CD14-positive monocyte (primary cell): ENCODE results near the gene UCHL1. TPM values are rescaled to one million over a fixed set of nuclear protein-coding genes. Genes with fewer than 3 reads are reported as not detected.
A peak's percentile ranks its signal among the peaks of the same experiment; 100 is the strongest.

Source experiments
- DNase-seq, 3 donors: peaks; one replicate each; pipeline ENCODE4 v3.0.0-alpha.2; 2011 to 2022
- H2AFZ ChIP-seq: 2 replicates; pipeline ENCODE4 v1.6.0; 2012; ENCODE audit warnings: mild to moderate bottlenecking, low read depth, low read length, inconsistent platforms; ENCODE audit not compliant: insufficient read depth, poor library complexity, severe bottlenecking
- H3K27ac ChIP-seq, 2 donors: 1 replicate in 1 of 2; 2 replicates in 1 of 2; pipeline ENCODE4 v1.5.1; 2012 to 2013; ENCODE audit warnings: low read length in 2 of 2, control low read depth in 1 of 2, inconsistent platforms in 1 of 2, low read depth in 1 of 2, mild to moderate bottlenecking in 1 of 2
- H3K27me3 ChIP-seq, 2 donors: one replicate each; pipeline versions ENCODE4 v1.6.0 to v1.6.1; 2011 to 2013; ENCODE audit warnings: low read length in 2 of 2; ENCODE audit not compliant: control insufficient read depth in 2 of 2, insufficient read depth in 2 of 2
- H3K36me3 ChIP-seq, 2 donors: replicated peaks in 1 of 2; 1 replicate in 1 of 2; 2 replicates in 1 of 2; pipeline versions ENCODE4 v1.5.1 to v1.6.1; 2012 to 2013; ENCODE audit warnings: low read length in 2 of 2, control low read depth in 1 of 2, inconsistent platforms in 1 of 2, mild to moderate bottlenecking in 1 of 2; ENCODE audit not compliant: insufficient read depth in 2 of 2, control insufficient read depth in 1 of 2
- H3K4me1 ChIP-seq, 2 donors: 1 replicate in 1 of 2; 2 replicates in 1 of 2; pipeline versions ENCODE4 v1.5.1 to v1.6.1; 2012 to 2013; ENCODE audit warnings: low read length in 2 of 2, control low read depth in 1 of 2, inconsistent platforms in 1 of 2, mild to moderate bottlenecking in 1 of 2, moderate library complexity in 1 of 2; ENCODE audit not compliant: insufficient read depth in 2 of 2, control insufficient read depth in 1 of 2
- H3K4me2 ChIP-seq: replicated peaks from 2 replicates; pipeline ENCODE3; 2012; ENCODE audit warnings: low read length, moderate library complexity, mild to moderate bottlenecking; ENCODE audit not compliant: poor library complexity, severe bottlenecking; ENCODE audit errors: extremely low read depth
- H3K4me3 ChIP-seq, 3 experiments: fragments of 200-600 bp in 1 of 3; sonication (generic) in 1 of 3; replicated peaks in 1 of 3; 1 replicate in 2 of 3; 2 replicates in 1 of 3; pipeline ENCODE4 v1.5.1; 2011 to 2013; ENCODE audit warnings: low read length in 3 of 3, mild to moderate bottlenecking in 3 of 3, control low read depth in 2 of 3, low read depth in 2 of 3, inconsistent platforms in 1 of 3, moderate library complexity in 1 of 3
- H3K79me2 ChIP-seq: 2 replicates; pipeline ENCODE4 v1.6.0; 2012; ENCODE audit warnings: mild to moderate bottlenecking, control low read depth, inconsistent platforms, low read length, moderate library complexity; ENCODE audit not compliant: insufficient read depth
- H3K9ac ChIP-seq: 2 replicates; pipeline ENCODE4 v1.6.0; 2017; ENCODE audit warnings: low read length, mild to moderate bottlenecking; ENCODE audit not compliant: insufficient read depth, poor library complexity, severe bottlenecking
- H3K9me3 ChIP-seq, 2 donors: replicated peaks in 1 of 2; 1 replicate in 1 of 2; 2 replicates in 1 of 2; pipeline versions ENCODE4 v1.5.1 to v1.6.1; 2012 to 2013; ENCODE audit warnings: low read length in 2 of 2, control low read depth in 1 of 2; ENCODE audit not compliant: control insufficient read depth in 1 of 2, insufficient read depth in 1 of 2
- H4K20me1 ChIP-seq: 2 replicates; pipeline ENCODE4 v1.6.0; 2012; ENCODE audit warnings: mild to moderate bottlenecking, low read length, control low read depth, moderate library complexity; ENCODE audit not compliant: insufficient read depth
- H3K27ac Mint-ChIP-seq, 7 donors: one replicate each; pipeline ENCODE4 v1.8.0; 2020; ENCODE audit warnings: mild to moderate bottlenecking in 7 of 7, mixed read lengths in 7 of 7, moderate library complexity in 6 of 7, inconsistent platforms in 2 of 7
- H3K27me3 Mint-ChIP-seq, 3 donors: one replicate each; pipeline ENCODE4 v1.8.0; 2021 to 2022; ENCODE audit warnings: low read depth in 3 of 3, mild to moderate bottlenecking in 3 of 3, mixed read lengths in 3 of 3, moderate library complexity in 3 of 3, inconsistent platforms in 1 of 3
- H3K36me3 Mint-ChIP-seq, 2 donors: one replicate each; pipeline ENCODE4 v1.8.0; 2020; ENCODE audit warnings: mixed read lengths in 2 of 2, inconsistent platforms in 1 of 2, mild to moderate bottlenecking in 1 of 2
- H3K4me1 Mint-ChIP-seq: one replicate; pipeline ENCODE4 v1.8.0; 2020; ENCODE audit warnings: mild to moderate bottlenecking, mixed read lengths
- H3K4me3 Mint-ChIP-seq, 2 donors: one replicate each; pipeline ENCODE4 v1.8.0; 2020; ENCODE audit warnings: mild to moderate bottlenecking in 2 of 2, mixed read lengths in 2 of 2, moderate library complexity in 1 of 2
- H3K9me3 Mint-ChIP-seq, 7 donors: one replicate each; pipeline ENCODE4 v1.8.0; 2020 to 2022; ENCODE audit warnings: mixed read lengths in 7 of 7, mild to moderate bottlenecking in 6 of 7, moderate library complexity in 6 of 7, inconsistent platforms in 2 of 7
- WGBS: methylation state at CpG from one replicate; pipeline ENCODE4 v1.1.5; 2013; ENCODE audit warnings: missing lambda C conversion rate; ENCODE audit not compliant: insufficient coverage; 5-methylcytosine and 5-hydroxymethylcytosine counted together
- intact Hi-C, 2 donors: fragments of 100-400 bp; cut with micrococcal nuclease; formaldehyde crosslinking; loops; one replicate each; pipeline versions ENCODE4 v1.15.0 to v1.15.1; 2023
- polyA plus RNA-seq, 3 donors: library from polyadenylated mRNA; depleted of rRNA in 1 of 3; unstranded in 2 of 3; stranded (reverse) in 1 of 3; fragments of 300-500 nt in 2 of 3; fragments of >200 nt in 1 of 3; fragmentation: Illumina TruSeq in 2 of 3; gene quantifications; 1 replicate in 2 of 3; 2 replicates in 1 of 3; pipeline ENCODE4 v1.2.3, GENCODE V29; 2012 to 2021
- TF ChIP-seq, protein P1 (sequence below): fragments of 200-600 bp; IDR thresholded peaks from one replicate; pipeline ENCODE4 v1.8.0; 2022; ENCODE audit warnings: antibody characterized with exemption, mild to moderate bottlenecking

Gene UCHL1
- polyA plus RNA-seq, 3 donors: not detected

DNA sequence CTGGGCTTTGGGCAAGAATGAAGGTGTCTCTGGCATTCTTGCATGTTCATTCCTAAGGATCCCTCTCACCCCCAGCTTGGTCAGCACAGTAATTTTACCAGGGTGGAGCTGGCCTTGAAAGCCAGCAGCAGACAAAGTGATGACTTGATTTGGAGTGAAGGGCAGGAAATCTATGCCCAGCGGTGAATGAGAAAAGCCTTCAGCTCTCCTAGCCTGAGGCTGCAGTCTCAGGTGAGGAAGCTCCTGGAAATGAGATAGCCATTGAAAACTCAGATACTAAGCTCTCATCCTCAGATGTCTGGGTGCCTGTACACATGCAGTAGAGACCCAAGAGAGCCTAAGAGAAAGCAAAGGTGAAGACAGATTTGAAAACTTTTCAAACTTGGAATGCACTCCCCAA, 10.7 kb upstream of the UCHL1 start:
- Histone ChIP-seq H4K20me1 (no peaks in the 10 kb centered on the region), H3K27me3 (peaks cover 0 to 3% of the 10 kb centered on the region in 2 donors), H3K4me3 (no peak overlapping the region), H2AFZ (no peak overlapping the region), H3K27ac (no peak overlapping the region), H3K36me3 (no peaks in the 10 kb centered on the region), H3K4me1 (no peaks in the 10 kb centered on the region), H3K4me2 (no peak overlapping the region), H3K9me3 (no peaks in the 10 kb centered on the region), H3K79me2 (no peaks in the 10 kb centered on the region), H3K9ac (no peak overlapping the region)
- TF ChIP-seq, protein P1, sequence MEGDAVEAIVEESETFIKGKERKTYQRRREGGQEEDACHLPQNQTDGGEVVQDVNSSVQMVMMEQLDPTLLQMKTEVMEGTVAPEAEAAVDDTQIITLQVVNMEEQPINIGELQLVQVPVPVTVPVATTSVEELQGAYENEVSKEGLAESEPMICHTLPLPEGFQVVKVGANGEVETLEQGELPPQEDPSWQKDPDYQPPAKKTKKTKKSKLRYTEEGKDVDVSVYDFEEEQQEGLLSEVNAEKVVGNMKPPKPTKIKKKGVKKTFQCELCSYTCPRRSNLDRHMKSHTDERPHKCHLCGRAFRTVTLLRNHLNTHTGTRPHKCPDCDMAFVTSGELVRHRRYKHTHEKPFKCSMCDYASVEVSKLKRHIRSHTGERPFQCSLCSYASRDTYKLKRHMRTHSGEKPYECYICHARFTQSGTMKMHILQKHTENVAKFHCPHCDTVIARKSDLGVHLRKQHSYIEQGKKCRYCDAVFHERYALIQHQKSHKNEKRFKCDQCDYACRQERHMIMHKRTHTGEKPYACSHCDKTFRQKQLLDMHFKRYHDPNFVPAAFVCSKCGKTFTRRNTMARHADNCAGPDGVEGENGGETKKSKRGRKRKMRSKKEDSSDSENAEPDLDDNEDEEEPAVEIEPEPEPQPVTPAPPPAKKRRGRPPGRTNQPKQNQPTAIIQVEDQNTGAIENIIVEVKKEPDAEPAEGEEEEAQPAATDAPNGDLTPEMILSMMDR: no peak
- no peaks in the 10 kb centered on the region for H3K36me3 Mint-ChIP-seq
- no peaks in the 10 kb centered on the region for H3K4me1 Mint-ChIP-seq
- no peak overlapping the region for H3K4me3 Mint-ChIP-seq
- H3K27ac Mint-ChIP-seq: no peak overlapping the region
- intact Hi-C loops: no loop called here
- H3K27me3 Mint-ChIP-seq: peaks cover 4 to 31% (median 16%) of the 10 kb centered on the region in 3 donors
- 100% methylated on average over 1 of the region's 1 CpG for WGBS
- no peak for DNase-seq
- peaks cover 0 to 2% (median 0%) of the 10 kb centered on the region in 7 donors for H3K9me3 Mint-ChIP-seq

DNA sequence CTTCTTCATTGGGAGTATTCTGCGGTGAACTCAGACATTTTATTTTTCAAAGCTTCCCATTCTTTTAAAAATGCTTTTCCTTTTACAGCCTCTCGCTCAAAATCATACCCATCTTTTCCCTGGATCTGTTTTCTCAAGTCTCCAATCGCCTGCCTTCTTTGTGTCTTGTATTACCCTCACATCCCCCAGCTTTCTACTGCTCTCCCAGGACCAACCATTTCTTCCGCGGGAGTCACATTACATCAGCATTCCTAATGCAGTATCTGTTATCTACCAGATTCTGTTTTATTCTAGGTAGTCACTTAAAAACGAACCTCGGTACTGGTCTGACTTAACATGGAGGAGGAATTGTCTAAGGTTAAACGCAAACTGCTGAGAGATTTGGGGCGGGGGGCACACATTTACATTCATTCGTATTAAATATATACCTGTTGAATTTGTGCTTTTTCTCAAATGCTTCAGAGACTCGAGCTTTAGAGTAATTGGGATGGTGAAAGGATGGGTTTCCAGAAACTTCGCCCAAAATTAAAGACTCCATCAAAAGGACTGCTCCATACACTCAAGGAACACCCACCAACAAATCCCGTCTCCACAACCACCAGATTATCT, 493 bp upstream of the UCHL1 start:
- DNase-seq: no peak
- Histone ChIP-seq H3K27ac (no peak overlapping the region), H3K4me3 (peak overlapping the region in 1 of 3 experiments; percentile 71), H3K79me2 (no peaks in the 10 kb centered on the region), H3K9ac (no peak overlapping the region), H2AFZ (peak overlapping the region; percentile 60), H3K9me3 (peaks cover 2 to 10% of the 10 kb centered on the region in 2 donors), H3K36me3 (no peaks in the 10 kb centered on the region), H3K27me3 (peaks cover 41 to 56% of the 10 kb centered on the region in 2 donors), H3K4me1 (peaks cover 12 to 16% of the 10 kb centered on the region in 2 donors), H3K4me2 (peak overlapping the region; percentile 80), H4K20me1 (no peaks in the 10 kb centered on the region)
- 40% methylated on average over 2 of the region's 13 CpGs for WGBS
- Mint-ChIP-seq H3K27me3 (peaks cover 42 to 65% (median 58%) of the 10 kb centered on the region in 3 donors), H3K9me3 (peaks cover 0 to 8% (median 4%) of the 10 kb centered on the region in 7 donors), H3K4me3 (peak overlapping the region; percentile 69 to 86), H3K36me3 (peaks cover 0 to 9% of the 10 kb centered on the region in 2 donors), H3K4me1 (peaks cover 14% of the 10 kb centered on the region), H3K27ac (no peak overlapping the region)
- intact Hi-C loops: no loop called here
- TF ChIP-seq, protein P1: no peak
